Measurements from ENCODE around the gene SPATA13.

Gene SPATA13

DNA sequence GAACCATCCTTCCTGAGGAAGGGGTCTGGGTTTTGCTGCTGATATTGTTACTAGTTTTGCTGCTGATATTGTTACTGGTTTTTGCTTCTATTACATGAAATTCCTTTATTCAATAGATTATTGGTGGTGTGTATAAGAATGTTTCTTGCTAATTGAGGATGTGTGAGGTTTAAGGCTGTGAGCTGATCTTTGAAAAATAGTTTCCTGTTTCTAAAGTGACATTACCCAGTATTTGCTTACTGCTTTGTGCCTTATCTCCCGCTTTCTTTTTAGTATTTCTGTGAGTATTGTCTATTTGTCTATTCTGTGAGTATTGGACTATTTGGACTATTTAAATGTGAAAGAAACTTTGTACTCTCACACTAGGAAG lies 110.7 kb downstream of the SPATA13 start:
- ATAC-seq (ENCODE audit: insufficient read depth, low read depth), result no peak; the same call in 2 of the 3 replicates
- Histone ChIP-seq H3K9me3 (ENCODE audit: insufficient read depth, low read length, severe bottlenecking) (no peaks in the 10 kb centered on the region), H3K27me3 (ENCODE audit: insufficient read depth, low read length, poor library complexity) (no peaks in the 10 kb centered on the region), H3K4me1 (ENCODE audit: insufficient read depth, low read length) (peaks cover 63% of the 10 kb centered on the region), H3K9ac (ENCODE audit: low read depth, low read length) (peak overlapping the region; percentile 80), H3K27ac (ENCODE audit: low read length) (peak overlapping the region; percentile 96), H3K4me3 (ENCODE audit: low read depth in 1 of 2, low read length in 2 of 2) (peak overlapping the region in 1 of 2 experiments; percentile 64; a peak in 3 of 4 replicates), H3K79me2 (ENCODE audit: insufficient read depth, low read length) (no peaks in the 10 kb centered on the region), H2AFZ (ENCODE audit: low read depth, low read length) (peak overlapping the region; percentile 76), H4K20me1 (ENCODE audit: insufficient read depth, low read length) (no peaks in the 10 kb centered on the region), H3K36me3 (ENCODE audit: insufficient read depth, low read length) (no peaks in the 10 kb centered on the region), H3K4me2 (ENCODE audit: insufficient read depth, low read length) (peak overlapping the region; percentile 86)
- no peak for TF ChIP-seq EZH2 (IDR thresholded peaks at IDR 0.05; ENCODE audit: borderline replicate concordance, low read depth, low read length, severe bottlenecking)
- DNase-seq, result no peak

DNA sequence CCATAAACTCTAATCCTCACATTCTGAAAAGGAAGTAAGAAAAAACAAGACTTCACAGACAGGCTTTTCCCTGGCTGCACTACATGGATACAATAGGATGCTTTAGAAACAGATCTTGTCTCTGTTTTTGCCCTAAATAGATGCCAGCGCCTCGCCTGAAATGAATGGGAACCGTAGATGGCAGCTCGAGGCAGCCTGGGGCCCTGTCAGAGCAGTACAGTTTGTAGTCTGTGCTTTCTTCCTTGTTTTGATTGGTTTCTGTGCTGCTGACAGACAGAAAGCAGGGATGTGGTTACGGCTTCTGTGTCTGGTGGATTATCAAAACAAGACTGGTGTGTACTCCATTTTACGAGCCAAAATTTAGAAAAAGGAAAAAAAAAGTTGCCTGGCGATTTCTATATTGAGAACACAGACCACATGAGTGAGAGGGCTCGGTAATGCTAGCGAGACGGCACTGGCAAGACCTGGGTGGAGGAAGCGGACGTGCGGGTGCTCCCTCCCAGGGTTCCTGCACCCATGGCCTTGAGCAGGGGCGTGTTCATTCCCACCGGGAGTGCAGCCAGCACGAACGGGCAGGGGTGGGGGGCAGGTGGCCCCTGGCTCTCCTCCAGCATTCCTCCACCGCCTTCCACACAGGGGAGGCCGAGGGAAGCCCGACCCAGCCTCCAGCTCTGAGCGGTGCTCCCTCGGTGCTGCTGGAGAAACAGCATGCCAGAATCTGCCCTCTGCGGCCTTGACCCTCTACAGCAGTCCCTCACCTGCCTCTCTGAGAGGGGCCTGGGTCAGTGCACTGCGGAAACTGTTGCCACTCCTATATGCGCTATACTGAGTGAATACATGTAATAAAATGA lies 111.3 kb downstream of the SPATA13 start:
- TF ChIP-seq, protein P1, sequence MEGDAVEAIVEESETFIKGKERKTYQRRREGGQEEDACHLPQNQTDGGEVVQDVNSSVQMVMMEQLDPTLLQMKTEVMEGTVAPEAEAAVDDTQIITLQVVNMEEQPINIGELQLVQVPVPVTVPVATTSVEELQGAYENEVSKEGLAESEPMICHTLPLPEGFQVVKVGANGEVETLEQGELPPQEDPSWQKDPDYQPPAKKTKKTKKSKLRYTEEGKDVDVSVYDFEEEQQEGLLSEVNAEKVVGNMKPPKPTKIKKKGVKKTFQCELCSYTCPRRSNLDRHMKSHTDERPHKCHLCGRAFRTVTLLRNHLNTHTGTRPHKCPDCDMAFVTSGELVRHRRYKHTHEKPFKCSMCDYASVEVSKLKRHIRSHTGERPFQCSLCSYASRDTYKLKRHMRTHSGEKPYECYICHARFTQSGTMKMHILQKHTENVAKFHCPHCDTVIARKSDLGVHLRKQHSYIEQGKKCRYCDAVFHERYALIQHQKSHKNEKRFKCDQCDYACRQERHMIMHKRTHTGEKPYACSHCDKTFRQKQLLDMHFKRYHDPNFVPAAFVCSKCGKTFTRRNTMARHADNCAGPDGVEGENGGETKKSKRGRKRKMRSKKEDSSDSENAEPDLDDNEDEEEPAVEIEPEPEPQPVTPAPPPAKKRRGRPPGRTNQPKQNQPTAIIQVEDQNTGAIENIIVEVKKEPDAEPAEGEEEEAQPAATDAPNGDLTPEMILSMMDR (IDR thresholded peaks at IDR 0.05; ENCODE audit: borderline replicate concordance, extremely low read depth, low read length, poor library complexity, severe bottlenecking), result no peak
- no peak for TF ChIP-seq EZH2 (IDR thresholded peaks at IDR 0.05; ENCODE audit: borderline replicate concordance, low read depth, low read length, severe bottlenecking)
- Histone ChIP-seq H3K9me3 (ENCODE audit: insufficient read depth, low read length, severe bottlenecking) (no peaks in the 10 kb centered on the region), H3K9ac (ENCODE audit: low read depth, low read length) (peak overlapping the region; percentile 80), H2AFZ (ENCODE audit: low read depth, low read length) (peak overlapping the region; percentile 76), H3K79me2 (ENCODE audit: insufficient read depth, low read length) (no peaks in the 10 kb centered on the region), H4K20me1 (ENCODE audit: insufficient read depth, low read length) (no peaks in the 10 kb centered on the region), H3K4me2 (ENCODE audit: insufficient read depth, low read length) (peak overlapping the region; percentile 86), H3K27me3 (ENCODE audit: insufficient read depth, low read length, poor library complexity) (no peaks in the 10 kb centered on the region), H3K27ac (ENCODE audit: low read length) (peak overlapping the region; percentile 96), H3K4me1 (ENCODE audit: insufficient read depth, low read length) (peaks cover 61% of the 10 kb centered on the region), H3K4me3 (ENCODE audit: low read depth in 1 of 2, low read length in 2 of 2) (peak overlapping the region; percentile 7 to 64; a peak in 3 of 4 replicates), H3K36me3 (ENCODE audit: insufficient read depth, low read length) (no peaks in the 10 kb centered on the region)
- peak; percentile 75 for DNase-seq
- ATAC-seq (ENCODE audit: insufficient read depth, low read depth), result peak; percentile 90

DNA sequence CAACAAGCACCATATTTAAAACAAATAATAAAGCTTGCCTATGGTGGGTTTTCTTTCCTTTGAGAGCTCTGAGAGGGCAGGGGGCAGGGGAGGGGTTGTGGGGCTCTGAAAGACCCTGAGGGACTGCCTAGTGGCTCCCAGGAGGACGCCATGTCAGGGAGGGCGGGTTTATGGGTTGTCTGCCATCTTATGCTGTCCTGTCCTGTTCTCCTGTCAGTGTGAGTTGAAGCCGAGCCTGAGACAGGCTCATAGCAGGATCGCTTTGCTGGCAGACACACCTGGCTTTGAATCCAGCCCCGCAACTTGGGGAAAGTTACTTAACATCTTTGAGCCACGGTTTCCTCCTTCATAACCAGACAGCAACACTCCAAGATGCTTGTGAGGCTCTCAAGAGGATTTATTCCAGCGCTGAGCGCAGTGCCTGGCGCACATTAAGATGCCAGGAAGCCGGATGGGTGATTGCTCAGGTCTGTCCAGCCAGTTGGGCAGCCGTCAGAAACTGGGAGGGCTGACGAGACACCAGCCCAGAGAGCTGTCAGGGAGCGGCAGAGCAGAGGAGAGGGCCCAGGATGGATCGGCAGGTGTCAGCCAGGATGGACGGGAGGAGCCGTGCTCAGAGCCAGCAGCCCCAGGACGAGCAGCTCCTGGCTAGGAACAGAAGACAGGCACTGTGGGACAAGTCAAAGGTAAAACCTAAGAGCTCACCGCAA lies 112.1 kb downstream of the SPATA13 start:
- Histone ChIP-seq H3K4me1 (ENCODE audit: insufficient read depth, low read length) (peaks cover 53% of the 10 kb centered on the region), H3K4me2 (ENCODE audit: insufficient read depth, low read length) (peak overlapping the region; percentile 86), H2AFZ (ENCODE audit: low read depth, low read length) (peak overlapping the region; percentile 76), H3K36me3 (ENCODE audit: insufficient read depth, low read length) (no peaks in the 10 kb centered on the region), H3K27ac (ENCODE audit: low read length) (peak overlapping the region; percentile 96), H3K9me3 (ENCODE audit: insufficient read depth, low read length, severe bottlenecking) (no peaks in the 10 kb centered on the region), H3K79me2 (ENCODE audit: insufficient read depth, low read length) (no peaks in the 10 kb centered on the region), H3K4me3 (ENCODE audit: low read depth in 1 of 2, low read length in 2 of 2) (peak overlapping the region; percentile 7 to 64; a peak in 3 of 4 replicates), H3K9ac (ENCODE audit: low read depth, low read length) (peak overlapping the region; percentile 80), H3K27me3 (ENCODE audit: insufficient read depth, low read length, poor library complexity) (no peaks in the 10 kb centered on the region), H4K20me1 (ENCODE audit: insufficient read depth, low read length) (no peaks in the 10 kb centered on the region)
- DNase-seq, result no peak
- TF ChIP-seq EZH2 (IDR thresholded peaks at IDR 0.05; ENCODE audit: borderline replicate concordance, low read depth, low read length, severe bottlenecking), result no peak
- TF ChIP-seq, protein P1 (IDR thresholded peaks at IDR 0.05; ENCODE audit: borderline replicate concordance, extremely low read depth, low read length, poor library complexity, severe bottlenecking), result no peak
- no peak for ATAC-seq (ENCODE audit: insufficient read depth, low read depth)

DNA sequence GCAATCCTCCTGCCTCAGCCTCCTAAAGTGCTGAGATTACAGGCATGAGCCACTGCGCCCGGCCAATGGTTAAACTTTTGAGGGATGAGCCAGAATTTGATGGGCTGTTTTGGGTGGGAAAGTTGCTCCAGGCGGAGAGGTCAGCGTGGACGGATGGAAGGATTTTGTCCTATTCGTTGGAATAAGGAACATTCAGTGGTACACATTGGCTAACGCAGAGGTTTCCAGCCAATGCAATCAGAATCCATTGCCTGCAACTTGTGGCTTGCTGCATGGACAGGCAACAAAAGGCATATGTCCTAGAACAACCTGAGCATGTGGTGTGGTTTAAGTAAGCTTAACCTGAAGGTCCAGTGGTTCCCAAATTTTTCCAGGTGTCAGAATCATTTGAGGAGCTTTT lies 113.4 kb downstream of the SPATA13 start:
- no peak for TF ChIP-seq EZH2 (IDR thresholded peaks at IDR 0.05; ENCODE audit: borderline replicate concordance, low read depth, low read length, severe bottlenecking)
- TF ChIP-seq, protein P1 (IDR thresholded peaks at IDR 0.05; ENCODE audit: borderline replicate concordance, extremely low read depth, low read length, poor library complexity, severe bottlenecking), result no peak
- H3K79me2 ChIP-seq (ENCODE audit: insufficient read depth, low read length), result no peaks in the 10 kb centered on the region

More for the DNA sequence above, 113.4 kb downstream of the SPATA13 start:
- Histone ChIP-seq H3K9ac (ENCODE audit: low read depth, low read length) (no peak overlapping the region), H3K4me2 (ENCODE audit: insufficient read depth, low read length) (no peak overlapping the region), H2AFZ (ENCODE audit: low read depth, low read length) (no peak overlapping the region), H3K4me3 (ENCODE audit: low read depth in 1 of 2, low read length in 2 of 2) (no peak overlapping the region), H3K4me1 (ENCODE audit: insufficient read depth, low read length) (peaks cover 48% of the 10 kb centered on the region), H3K9me3 (ENCODE audit: insufficient read depth, low read length, severe bottlenecking) (no peaks in the 10 kb centered on the region), H3K27me3 (ENCODE audit: insufficient read depth, low read length, poor library complexity) (no peaks in the 10 kb centered on the region), H3K36me3 (ENCODE audit: insufficient read depth, low read length) (no peaks in the 10 kb centered on the region), H3K27ac (ENCODE audit: low read length) (no peak overlapping the region), H4K20me1 (ENCODE audit: insufficient read depth, low read length) (no peaks in the 10 kb centered on the region)
- no peak for ATAC-seq (ENCODE audit: insufficient read depth, low read depth)
- no peak for DNase-seq

Data from DND-41 (cell line).